Nephron progenitor cell (in vitro differentiated cells): ENCODE results near the gene TMEM223.
"Not testable (repeated sequence)": the region's sequence is repeated elsewhere in the genome, so short reads cannot be mapped to it uniquely, and the experiment has no call there.

Experiments used
- DNase-seq: peaks from one replicate; pipeline ENCODE4 v3.0.0; 2021
- H3K27ac Mint-ChIP-seq: 2 replicates; pipeline ENCODE4 v1.8.0; 2021; ENCODE audit warnings: mild to moderate bottlenecking, moderate library complexity, mixed read lengths
- H3K27me3 Mint-ChIP-seq: 2 replicates; pipeline ENCODE4 v1.8.0; 2021; ENCODE audit warnings: mild to moderate bottlenecking, low read depth, mixed read lengths; ENCODE audit not compliant: poor library complexity
- H3K36me3 Mint-ChIP-seq: 2 replicates; pipeline ENCODE4 v1.8.0; 2021; ENCODE audit warnings: low read depth, mixed read lengths
- H3K4me1 Mint-ChIP-seq: 2 replicates; pipeline ENCODE4 v1.8.0; 2021; ENCODE audit warnings: mixed read lengths
- H3K4me3 Mint-ChIP-seq: 2 replicates; pipeline ENCODE4 v1.8.0; 2021; ENCODE audit warnings: mild to moderate bottlenecking, moderate library complexity, mixed read lengths
- H3K9me3 Mint-ChIP-seq: 2 replicates; pipeline ENCODE4 v1.8.0; 2021; ENCODE audit warnings: mild to moderate bottlenecking, moderate library complexity, mixed read lengths
- TF ChIP-seq, protein P1 (sequence below): fragments of 200-600 bp; sonication (generic); IDR thresholded peaks from 2 replicates; pipeline ENCODE4 v1.5.0; 2021; ENCODE audit warnings: antibody characterized with exemption

TMEM223 gene, protein sequence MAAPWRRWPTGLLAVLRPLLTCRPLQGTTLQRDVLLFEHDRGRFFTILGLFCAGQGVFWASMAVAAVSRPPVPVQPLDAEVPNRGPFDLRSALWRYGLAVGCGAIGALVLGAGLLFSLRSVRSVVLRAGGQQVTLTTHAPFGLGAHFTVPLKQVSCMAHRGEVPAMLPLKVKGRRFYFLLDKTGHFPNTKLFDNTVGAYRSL

GRCh38 chr11:62791501-62792201 is at the start of gene TMEM223:
TSS of gene TMEM223 (minus strand) at chr11:62792006. CDS start at chr11:62791994, 12 bp downstream.
- TF ChIP-seq, protein P1, sequence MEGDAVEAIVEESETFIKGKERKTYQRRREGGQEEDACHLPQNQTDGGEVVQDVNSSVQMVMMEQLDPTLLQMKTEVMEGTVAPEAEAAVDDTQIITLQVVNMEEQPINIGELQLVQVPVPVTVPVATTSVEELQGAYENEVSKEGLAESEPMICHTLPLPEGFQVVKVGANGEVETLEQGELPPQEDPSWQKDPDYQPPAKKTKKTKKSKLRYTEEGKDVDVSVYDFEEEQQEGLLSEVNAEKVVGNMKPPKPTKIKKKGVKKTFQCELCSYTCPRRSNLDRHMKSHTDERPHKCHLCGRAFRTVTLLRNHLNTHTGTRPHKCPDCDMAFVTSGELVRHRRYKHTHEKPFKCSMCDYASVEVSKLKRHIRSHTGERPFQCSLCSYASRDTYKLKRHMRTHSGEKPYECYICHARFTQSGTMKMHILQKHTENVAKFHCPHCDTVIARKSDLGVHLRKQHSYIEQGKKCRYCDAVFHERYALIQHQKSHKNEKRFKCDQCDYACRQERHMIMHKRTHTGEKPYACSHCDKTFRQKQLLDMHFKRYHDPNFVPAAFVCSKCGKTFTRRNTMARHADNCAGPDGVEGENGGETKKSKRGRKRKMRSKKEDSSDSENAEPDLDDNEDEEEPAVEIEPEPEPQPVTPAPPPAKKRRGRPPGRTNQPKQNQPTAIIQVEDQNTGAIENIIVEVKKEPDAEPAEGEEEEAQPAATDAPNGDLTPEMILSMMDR, result no peak
- Mint-ChIP-seq H3K36me3 (peaks cover 62% of the 10 kb centered on the region), H3K4me3 (peak within 1 kb of the TSS; percentile 92), H3K27me3 (no peaks in the 10 kb centered on the region), H3K9me3 (no peaks in the 10 kb centered on the region), H3K27ac (peak within 1 kb of the TSS; percentile 97), H3K4me1 (peaks cover 44% of the 10 kb centered on the region)
- DNase-seq, result peak; percentile 89

DNA sequence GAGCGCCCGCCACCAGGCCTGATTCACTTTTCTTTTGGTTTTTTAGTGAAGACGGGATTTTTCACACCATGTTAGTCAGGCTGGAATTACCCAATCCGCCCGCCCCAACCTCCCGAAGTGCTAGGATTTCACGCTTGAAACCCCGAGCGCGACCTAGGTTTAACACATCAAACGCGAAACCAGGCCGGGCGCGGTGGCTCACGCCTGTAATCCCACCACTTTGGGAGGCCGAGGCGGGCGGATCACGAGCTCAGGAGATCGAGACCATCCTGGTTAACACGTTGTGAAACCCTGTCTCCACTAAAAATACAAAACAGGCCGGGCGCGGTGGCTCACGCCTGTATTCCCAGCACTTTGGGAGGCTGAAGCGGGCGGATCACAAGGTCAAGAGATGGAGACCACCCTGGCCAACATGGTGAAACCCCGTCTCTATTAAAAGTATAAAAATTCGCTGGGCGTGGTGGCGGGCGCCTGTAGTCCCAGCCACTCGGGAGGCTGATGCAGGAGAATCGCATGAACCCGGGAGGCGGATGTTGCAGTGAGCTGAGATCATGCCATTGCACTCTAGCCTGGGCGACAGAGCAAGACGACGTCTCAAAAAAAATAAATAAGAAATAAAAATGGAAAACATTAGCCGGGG is 49.0 kb upstream of the TMEM223 start:
- not testable (repeated sequence) for H3K9me3 Mint-ChIP-seq, H3K27ac Mint-ChIP-seq, H3K4me3 Mint-ChIP-seq, H3K27me3 Mint-ChIP-seq
- peak; percentile 80 for DNase-seq
- Mint-ChIP-seq H3K4me1 (peaks cover 27% of the 10 kb centered on the region), H3K36me3 (peaks cover 11% of the 10 kb centered on the region)

DNA sequence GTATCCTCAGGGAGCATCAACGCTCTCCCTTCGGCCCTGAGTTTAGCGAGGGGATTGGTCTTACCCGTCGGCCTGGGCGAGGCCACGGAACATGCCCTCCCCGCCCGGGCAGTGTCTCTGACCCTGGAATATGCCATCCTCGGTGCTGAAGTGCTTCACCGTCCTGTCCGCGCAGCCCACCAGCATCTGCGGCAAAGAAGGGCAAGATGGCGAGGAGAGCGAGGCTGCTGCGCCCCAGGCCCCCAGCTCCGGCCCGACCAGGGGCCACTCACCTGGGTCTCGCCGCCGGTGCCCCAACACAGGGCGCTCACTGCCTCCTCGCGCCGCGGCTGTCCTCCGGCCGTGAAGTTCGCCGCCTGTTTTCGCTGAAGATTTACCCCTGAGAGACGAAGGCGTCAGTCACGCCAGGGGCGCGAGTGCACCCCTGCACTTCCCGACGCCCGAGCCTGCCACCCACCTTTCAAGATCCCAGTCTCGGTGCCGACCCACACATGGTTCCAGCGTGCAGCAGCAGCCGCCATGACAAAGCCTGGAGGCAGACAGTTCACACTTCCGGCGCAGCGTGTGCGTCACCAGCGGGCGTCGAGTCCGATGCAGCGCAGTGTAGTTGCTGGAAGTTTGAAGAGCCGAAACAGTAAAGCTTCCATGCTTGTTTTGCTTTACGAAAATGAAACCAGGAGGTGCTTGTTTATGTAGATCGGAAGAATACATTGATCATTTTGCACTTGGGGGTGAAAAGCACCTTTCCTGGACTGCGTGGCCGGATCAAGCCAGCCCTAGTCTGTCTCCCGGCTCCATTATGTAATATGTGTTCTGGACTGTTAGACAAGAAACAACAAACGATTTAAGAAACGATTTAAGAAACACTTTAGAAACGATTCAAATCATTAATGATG is 47.5 kb upstream of the TMEM223 start, which contains the start of gene WDR74:
Gene WDR74 (minus strand): TSS at position 541 of the 896 bp plus-strand sequence. CDS start 20 bp downstream, at position 521.
- Mint-ChIP-seq H3K9me3 (peaks cover 4% of the 10 kb centered on the region), H3K4me1 (peaks cover 27% of the 10 kb centered on the region), H3K36me3 (peaks cover 24% of the 10 kb centered on the region), H3K27ac (no peak within 1 kb of the TSS), H3K27me3 (peaks cover 5% of the 10 kb centered on the region), H3K4me3 (no peak within 1 kb of the TSS)
- peak; percentile 82 for DNase-seq
- TF ChIP-seq, protein P1, result no peak

DNA sequence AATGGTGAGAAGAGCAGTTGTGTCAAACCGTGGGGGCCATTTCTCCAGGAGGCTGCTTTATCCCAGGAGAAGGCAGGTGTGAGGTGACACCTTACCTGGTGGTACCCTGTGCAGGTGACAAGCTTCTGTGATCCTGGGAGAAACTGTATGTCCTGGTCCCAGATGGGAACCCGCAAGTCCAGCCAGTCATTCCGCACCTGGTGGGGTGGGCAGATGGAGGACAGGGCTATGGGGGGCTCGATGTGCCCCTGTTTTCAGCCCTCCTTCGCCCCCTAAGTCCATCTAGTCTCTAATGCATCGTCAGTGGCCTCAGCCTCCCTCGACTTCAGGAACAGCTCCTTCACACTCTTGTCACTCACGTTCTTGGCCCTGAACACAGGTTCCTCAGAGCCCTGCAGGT is 43.5 kb upstream of the TMEM223 start:
- TF ChIP-seq, protein P1, result no peak
- peaks cover 5% of the 10 kb centered on the region for H3K27me3 Mint-ChIP-seq
- no peak overlapping the region for H3K4me3 Mint-ChIP-seq
- peaks cover 30% of the 10 kb centered on the region for H3K36me3 Mint-ChIP-seq
- no peak for DNase-seq
- H3K4me1 Mint-ChIP-seq, result peaks cover 47% of the 10 kb centered on the region
- H3K9me3 Mint-ChIP-seq, result no peaks in the 10 kb centered on the region
- H3K27ac Mint-ChIP-seq, result peak overlapping the region; percentile 61

DNA sequence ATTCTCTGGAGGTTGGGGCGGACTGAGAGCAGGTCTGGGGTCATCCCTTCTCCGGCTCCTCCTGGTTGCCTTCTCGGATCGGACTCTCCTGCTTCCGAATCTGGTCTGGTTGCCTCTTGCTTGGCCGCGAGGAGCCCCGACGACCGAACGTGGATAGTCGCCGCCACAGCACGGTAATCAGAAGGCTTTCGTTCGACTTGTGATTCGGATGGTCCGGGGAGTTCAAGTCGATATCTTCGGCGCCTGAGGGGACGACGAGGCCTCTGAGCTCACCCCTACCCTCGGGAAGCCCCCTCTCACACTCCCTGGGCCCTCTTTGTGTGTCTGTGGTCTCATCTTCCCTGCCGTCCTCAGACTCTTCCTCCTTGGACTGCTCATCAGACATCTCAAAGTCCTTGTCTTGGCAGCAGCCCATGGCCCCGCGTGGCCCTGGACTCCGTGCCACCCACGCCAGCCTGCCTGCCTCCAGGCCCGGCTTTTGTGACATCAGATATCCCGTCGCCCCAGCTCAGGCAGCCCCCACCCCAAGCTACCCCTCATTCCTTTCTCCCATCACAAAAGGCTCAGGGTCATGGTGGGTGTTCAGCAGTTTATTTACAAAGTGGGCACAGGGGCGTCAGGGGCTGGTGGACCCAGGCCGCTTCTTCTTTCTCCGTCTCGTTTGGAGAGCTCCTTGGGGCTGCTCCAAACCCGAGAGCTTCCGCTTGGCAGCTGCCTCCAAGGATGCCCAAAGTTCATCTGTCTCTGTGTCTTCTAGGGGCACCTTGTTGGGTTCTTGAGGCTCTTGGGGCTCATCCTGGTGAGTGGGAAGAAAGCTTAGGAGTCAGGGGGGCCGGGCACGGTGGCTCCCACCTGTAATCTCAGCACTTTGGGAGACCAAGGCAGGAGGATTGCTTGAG is 40.8 kb upstream of the TMEM223 start, which contains the start of gene TEX54:
Gene TEX54 (minus strand): TSS at position 506 of the 899 bp plus-strand sequence.
- peaks cover 36% of the 10 kb centered on the region for H3K4me1 Mint-ChIP-seq
- TF ChIP-seq, protein P1, result no peak
- H3K4me3 Mint-ChIP-seq, result peak within 1 kb of the TSS; percentile 95
- peaks cover 5% of the 10 kb centered on the region for H3K27me3 Mint-ChIP-seq
- H3K9me3 Mint-ChIP-seq, result no peaks in the 10 kb centered on the region
- H3K36me3 Mint-ChIP-seq, result peaks cover 32% of the 10 kb centered on the region
- peak within 1 kb of the TSS; percentile 100 for H3K27ac Mint-ChIP-seq
- no peak for DNase-seq
